Measurements from ENCODE around the gene DNASE2.

DNASE2 gene

GRCh38 chr19:12828494-12828893 lies 52.8 kb downstream of the DNASE2 start:
- DNase-seq: peak; percentile 90

GRCh38 chr19:12825254-12826131 lies 55.8 kb downstream of the DNASE2 start:
- peak; percentile 65 for DNase-seq

Measured in hematopoietic multipotent progenitor cell treated with erythropoietin and hydrocortisone succinate and interleukin-3 and kit ligand, for 4 days (in vitro differentiated cells).